AML-193 (cell line): ENCODE data around the gene VPS50.

Source experiments
- DNase-seq, 2 experiments: peaks; one replicate each; lab custom pipeline; 2025; lab: John Stamatoyannopoulos, UW

VPS50 gene

DNA sequence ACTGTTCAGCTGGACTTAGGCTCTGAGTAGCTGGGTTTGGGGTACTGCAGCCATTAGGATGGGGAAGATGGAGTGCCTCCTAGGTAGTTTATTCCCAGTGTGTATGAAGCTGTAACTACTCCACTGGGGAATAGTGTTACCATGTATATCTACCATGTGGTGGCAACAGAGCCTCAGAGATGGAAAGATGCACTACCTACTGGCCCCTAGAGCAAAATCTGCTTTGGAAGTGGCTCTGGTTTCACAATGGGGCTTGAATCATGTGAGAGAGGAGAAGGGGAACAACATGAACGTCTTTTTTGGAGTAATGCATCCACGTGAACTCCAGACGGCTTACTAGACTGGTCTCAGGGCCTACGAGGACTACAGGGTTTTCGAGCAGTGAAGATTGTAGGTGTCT is 175.1 kb downstream of the VPS50 start:
- DNase-seq = no peak

DNA sequence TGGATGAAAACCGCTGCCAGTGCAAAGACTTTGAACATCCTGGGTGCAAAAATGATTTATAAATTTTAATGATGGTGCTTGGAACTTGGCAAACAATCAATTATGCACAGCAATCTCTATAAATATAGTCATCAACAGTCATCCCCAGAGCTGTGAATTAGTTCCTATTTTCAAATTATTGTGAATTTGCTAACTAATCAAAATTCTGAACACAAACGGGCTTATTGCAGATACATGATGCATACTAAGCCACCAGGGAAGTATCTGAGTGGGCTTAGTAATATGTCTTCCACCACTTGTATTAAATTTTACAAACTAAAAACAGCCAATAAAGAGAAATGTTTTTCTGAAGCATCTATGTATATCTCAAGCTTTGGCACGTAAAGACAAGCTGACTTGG is 177.2 kb downstream of the VPS50 start:
- no peak for DNase-seq
